ENCODE data around the gene PLCB1. TPM values are rescaled to one million over a fixed set of nuclear protein-coding genes. Genes with fewer than 3 reads are reported as not detected.

The PLCB1 gene
- polyA plus RNA-seq, 3 donors, result 2.5 to 12.7 (median 3.6) TPM

- no peak overlapping the region for H3K27ac ChIP-seq (ENCODE audit: low read depth, low read length)
- WGBS, 3 donors, result 62 to 74% (median 69%) methylated on average over 2 of the region's 2 CpGs
These were observed 91.2 kb downstream of the PLCB1 start for GRCh38 chr20:8223091-8223870.

- WGBS, 3 donors, result 33 to 83% (median 76%) methylated on average over 3 of the region's 3 CpGs
- no peak overlapping the region for H3K27ac ChIP-seq (ENCODE audit: low read depth, low read length)
These were observed 93.6 kb downstream of the PLCB1 start for GRCh38 chr20:8225658-8226057.

- H3K27ac ChIP-seq (ENCODE audit: low read depth, low read length), result no peak overlapping the region
- WGBS, 3 donors, result 54 to 95% (median 84%) methylated on average over 2 of the region's 2 CpGs
These were observed 94.0 kb downstream of the PLCB1 start for GRCh38 chr20:8226106-8226505.

GRCh38 chr20:8227293-8227692 lies 95.2 kb downstream of the PLCB1 start:
- 46 to 79% (median 74%) methylated on average over 3 of the region's 3 CpGs for WGBS, 3 donors
- H3K27ac ChIP-seq (ENCODE audit: low read depth, low read length), result no peak overlapping the region

- no peak overlapping the region for H3K27ac ChIP-seq (ENCODE audit: low read depth, low read length)
- WGBS, 3 donors, result 80 to 88% (median 85%) methylated on average over 3 of the region's 3 CpGs
These were observed 96.2 kb downstream of the PLCB1 start for GRCh38 chr20:8228315-8228714.

- WGBS, 3 donors, result 49 to 92% (median 84%) methylated on average over 1 of the region's 1 CpG
- no peak overlapping the region for H3K27ac ChIP-seq (ENCODE audit: low read depth, low read length)
These were observed 97.0 kb downstream of the PLCB1 start for GRCh38 chr20:8229090-8229489.

GRCh38 chr20:8231038-8231437 lies 99.0 kb downstream of the PLCB1 start:
- H3K27ac ChIP-seq (ENCODE audit: low read depth, low read length), result no peak overlapping the region

GRCh38 chr20:8232332-8232731 lies 100.3 kb downstream of the PLCB1 start:
- 72 to 79% (median 78%) methylated on average over 3 of the region's 3 CpGs for WGBS, 3 donors
- no peak overlapping the region for H3K27ac ChIP-seq (ENCODE audit: low read depth, low read length)

- 37 to 73% (median 59%) methylated on average over 2 of the region's 2 CpGs for WGBS, 3 donors
- H3K27ac ChIP-seq (ENCODE audit: low read depth, low read length), result no peak overlapping the region
These were observed 102.5 kb downstream of the PLCB1 start for GRCh38 chr20:8234580-8234979.

GRCh38 chr20:8242066-8242465 lies 110.0 kb downstream of the PLCB1 start:
- H3K27ac ChIP-seq (ENCODE audit: low read depth, low read length), result no peak overlapping the region
- WGBS, 3 donors, result 70 to 84% (median 74%) methylated on average over 2 of the region's 2 CpGs

GRCh38 chr20:8242827-8243724 lies 111.0 kb downstream of the PLCB1 start:
- no peak overlapping the region for H3K27ac ChIP-seq (ENCODE audit: low read depth, low read length)
- 36 to 45% (median 44%) methylated on average over 7 of the region's 7 CpGs for WGBS, 3 donors

- WGBS, 3 donors, result 16 to 82% (median 26%) methylated on average over 2 of the region's 2 CpGs
- no peak overlapping the region for H3K27ac ChIP-seq (ENCODE audit: low read depth, low read length)
These were observed 112.6 kb downstream of the PLCB1 start for GRCh38 chr20:8244637-8245036.

- no peak overlapping the region for H3K27ac ChIP-seq (ENCODE audit: low read depth, low read length)
- 96 to 100% (median 98%) methylated on average over 1 of the region's 1 CpG for WGBS, 3 donors
These were observed 114.1 kb downstream of the PLCB1 start for GRCh38 chr20:8246153-8246552.

- 75 to 93% (median 79%) methylated on average over 1 of the region's 1 CpG for WGBS, 3 donors
- no peak overlapping the region for H3K27ac ChIP-seq (ENCODE audit: low read depth, low read length)
These were observed 114.7 kb downstream of the PLCB1 start for GRCh38 chr20:8246716-8247115.

- no peak overlapping the region for H3K27ac ChIP-seq (ENCODE audit: low read depth, low read length)
These were observed 116.0 kb downstream of the PLCB1 start for GRCh38 chr20:8248051-8248450.

- WGBS, 3 donors, result 89 to 93% (median 92%) methylated on average over 3 of the region's 3 CpGs
- no peak overlapping the region for H3K27ac ChIP-seq (ENCODE audit: low read depth, low read length)
These were observed 117.6 kb downstream of the PLCB1 start for GRCh38 chr20:8249634-8250033.

- WGBS, 3 donors, result 26 to 83% (median 77%) methylated on average over 1 of the region's 1 CpG
- no peak overlapping the region for H3K27ac ChIP-seq (ENCODE audit: low read depth, low read length)
These were observed 118.6 kb downstream of the PLCB1 start for GRCh38 chr20:8250539-8251200.

- no peak overlapping the region for H3K27ac ChIP-seq (ENCODE audit: low read depth, low read length)
- WGBS, 3 donors, result 90 to 91% (median 90%) methylated on average over 4 of the region's 4 CpGs
These were observed 119.1 kb downstream of the PLCB1 start for GRCh38 chr20:8251201-8251575.

GRCh38 chr20:8254911-8255582 lies 123.0 kb downstream of the PLCB1 start:
- WGBS, 3 donors, result 92 to 95% (median 93%) methylated on average over 4 of the region's 4 CpGs
- no peak overlapping the region for H3K27ac ChIP-seq (ENCODE audit: low read depth, low read length)
